H1 (cell line): ENCODE results near the gene CDH20. TPM values are rescaled to one million over a fixed set of nuclear protein-coding genes. Genes with fewer than 3 reads are reported as not detected.

ENCODE experiments used
- CTCF ChIA-PET: fragments of 300-600 bp; sonication (Branson Sonifier 250); formaldehyde crosslinking; loops from one replicate; lab custom pipeline; 2021; ENCODE audit not compliant: partially characterized antibody; lab: Charles Lee
- POLR2A ChIA-PET: fragments of 300-600 bp; sonication (Branson Sonifier 250); formaldehyde crosslinking; loops from one replicate; lab custom pipeline; 2021; ENCODE audit warnings: inconsistent platforms; ENCODE audit not compliant: partially characterized antibody; lab: Charles Lee
- DNase-seq, 2 experiments: peaks; one replicate each; pipeline versions ENCODE4 v3.0.0 to v3.0.0-alpha.2; 2010 to 2022; ENCODE audit warnings: low spot score in 2 of 2, low read depth in 1 of 2, mixed read lengths in 1 of 2
- FAIRE-seq: peaks from 2 replicates; lab custom pipeline; 2011; peaks lifted over from hg19 to GRCh38; lab: Jason Lieb, UNC
- H2AFZ ChIP-seq: 2 replicates; pipeline ENCODE4 v1.8.1; 2012; ENCODE audit warnings: low read length, inconsistent platforms
- H2AK5ac ChIP-seq: 2 replicates; pipeline ENCODE4 v1.6.1; 2013; ENCODE audit warnings: low read depth, low read length
- H2BK120ac ChIP-seq: replicated peaks from 2 replicates; pipeline ENCODE3; 2013; ENCODE audit warnings: low read depth, low read length, inconsistent platforms
- H2BK12ac ChIP-seq: 2 replicates; pipeline ENCODE4 v1.6.1; 2013; ENCODE audit warnings: low read depth, low read length
- H2BK15ac ChIP-seq: 2 replicates; pipeline ENCODE4 v1.6.1; 2013; ENCODE audit warnings: low read length
- H2BK20ac ChIP-seq: 2 replicates; pipeline ENCODE4 v1.6.1; 2013; ENCODE audit warnings: low read length
- H2BK5ac ChIP-seq: 2 replicates; pipeline ENCODE4 v1.6.1; 2013; ENCODE audit warnings: low read depth, low read length
- H3K14ac ChIP-seq: 2 replicates; pipeline ENCODE4 v1.6.1; 2013; ENCODE audit warnings: inconsistent platforms; ENCODE audit not compliant: insufficient read length
- H3K18ac ChIP-seq: 2 replicates; pipeline ENCODE4 v1.6.1; 2013; ENCODE audit warnings: low read length; ENCODE audit errors: extremely low read depth
- H3K23ac ChIP-seq: 2 replicates; pipeline ENCODE4 v1.6.1; 2013; ENCODE audit warnings: inconsistent platforms; ENCODE audit not compliant: insufficient read length
- H3K23me2 ChIP-seq: 2 replicates; pipeline ENCODE4 v1.6.1; 2013; ENCODE audit warnings: low read depth, low read length
- H3K27ac ChIP-seq: 2 replicates; pipeline ENCODE4 v1.6.1; 2011; ENCODE audit warnings: low read depth, low read length, inconsistent platforms
- H3K27me3 ChIP-seq, 4 experiments: replicated peaks in 1 of 4; 1 replicate in 1 of 4; 2 replicates in 3 of 4; pipeline versions ENCODE4 v1.6.1 to v1.8.1; 2011 to 2013; ENCODE audit warnings: low read length in 3 of 4, mild to moderate bottlenecking in 3 of 4, inconsistent platforms in 2 of 4, mixed read lengths in 2 of 4, moderate library complexity in 1 of 4; ENCODE audit not compliant: control insufficient read depth in 3 of 4, insufficient read depth in 3 of 4; ENCODE audit errors: extremely low read depth in 1 of 4
- H3K36me3 ChIP-seq, 4 experiments: 2 replicates each; pipeline versions ENCODE4 v1.6.1 to v1.8.1; 2011 to 2013; ENCODE audit warnings: mild to moderate bottlenecking in 4 of 4, low read length in 3 of 4, moderate library complexity in 2 of 4, control low read depth in 1 of 4, inconsistent platforms in 1 of 4; ENCODE audit not compliant: insufficient read depth in 4 of 4, control insufficient read depth in 2 of 4
- H3K4ac ChIP-seq: replicated peaks from 2 replicates; pipeline ENCODE3; 2013; ENCODE audit warnings: low read length, low read depth, mixed read lengths, inconsistent platforms; ENCODE audit not compliant: insufficient read length
- H3K4me1 ChIP-seq, 4 experiments: replicated peaks in 1 of 4; 1 replicate in 1 of 4; 2 replicates in 3 of 4; pipeline versions ENCODE4 v1.6.1 to v1.8.1; 2011 to 2013; ENCODE audit warnings: low read length in 3 of 4, inconsistent platforms in 2 of 4, mixed read lengths in 1 of 4; ENCODE audit not compliant: insufficient read depth in 4 of 4, control insufficient read depth in 3 of 4
- H3K4me2 ChIP-seq, 2 experiments: 2 replicates each; pipeline versions ENCODE4 v1.6.1 to v1.8.1; 2011 to 2013; ENCODE audit warnings: low read depth in 2 of 2, low read length in 2 of 2, control low read depth in 1 of 2, inconsistent platforms in 1 of 2, mild to moderate bottlenecking in 1 of 2; ENCODE audit not compliant: insufficient read depth in 1 of 2
- H3K4me3 ChIP-seq, 4 experiments: fragments of 200-600, 300-600 bp in 1 of 4; sonication (generic), shearing (Covaris generic), sonication (Bioruptor Twin) in 1 of 4; 2 replicates each; pipeline versions ENCODE4 v1.5.1 to v1.8.1; 2011 to 2016; ENCODE audit warnings: low read length in 4 of 4, low read depth in 3 of 4, control low read depth in 2 of 4, inconsistent platforms in 2 of 4, mild to moderate bottlenecking in 2 of 4, mixed read lengths in 1 of 4, moderate library complexity in 1 of 4; ENCODE audit not compliant: insufficient read depth in 2 of 4; ENCODE audit errors: extremely low read depth in 1 of 4
- H3K56ac ChIP-seq: replicated peaks from 2 replicates; pipeline ENCODE3; 2013; ENCODE audit warnings: low read depth, mild to moderate bottlenecking, mixed read lengths, low read length, inconsistent platforms; ENCODE audit not compliant: insufficient read length
- H3K79me1 ChIP-seq: 2 replicates; pipeline ENCODE4 v1.6.1; 2013; ENCODE audit warnings: low read depth, low read length, control low read depth
- H3K79me2 ChIP-seq, 2 experiments: 2 replicates each; pipeline versions ENCODE4 v1.6.1 to v1.8.1; 2012 to 2013; ENCODE audit warnings: low read length in 2 of 2, mild to moderate bottlenecking in 2 of 2, inconsistent platforms in 1 of 2; ENCODE audit not compliant: insufficient read depth in 2 of 2, control insufficient read depth in 1 of 2
- H3K9ac ChIP-seq, 4 experiments: replicated peaks in 1 of 4; 1 replicate in 1 of 4; 2 replicates in 3 of 4; pipeline versions ENCODE4 v1.6.1 to v1.8.1; 2011 to 2013; ENCODE audit warnings: low read depth in 3 of 4, low read length in 3 of 4, control low read depth in 2 of 4, mild to moderate bottlenecking in 2 of 4, moderate library complexity in 2 of 4, inconsistent platforms in 1 of 4; ENCODE audit errors: extremely low read depth in 1 of 4
- H3K9me3 ChIP-seq, 2 experiments: 2 replicates each; pipeline versions ENCODE4 v1.6.1 to v1.8.1; 2012 to 2013; ENCODE audit warnings: mild to moderate bottlenecking in 2 of 2, moderate library complexity in 2 of 2, control low read depth in 1 of 2, inconsistent platforms in 1 of 2, low read depth in 1 of 2, low read length in 1 of 2, mixed read lengths in 1 of 2; ENCODE audit not compliant: insufficient read depth in 2 of 2
- H4K20me1 ChIP-seq, 2 experiments: replicated peaks in 1 of 2; 2 replicates each; pipeline versions ENCODE3 to v1.8.1; 2011 to 2013; ENCODE audit warnings: inconsistent platforms in 2 of 2, low read length in 2 of 2, mild to moderate bottlenecking in 1 of 2; ENCODE audit not compliant: insufficient read depth in 2 of 2, control insufficient read depth in 1 of 2
- H4K5ac ChIP-seq: 2 replicates; pipeline ENCODE4 v1.6.1; 2013; ENCODE audit warnings: low read length, low read depth, mixed read lengths, inconsistent platforms; ENCODE audit not compliant: insufficient read length
- H4K8ac ChIP-seq: 2 replicates; pipeline ENCODE4 v1.8.0; 2013; ENCODE audit warnings: mild to moderate bottlenecking, moderate library complexity, low read length, inconsistent platforms; ENCODE audit not compliant: insufficient read depth; ENCODE audit errors: extremely low read depth
- H4K91ac ChIP-seq: replicated peaks from 2 replicates; pipeline ENCODE3; 2013; ENCODE audit warnings: low read length, mixed read lengths, inconsistent platforms; ENCODE audit not compliant: insufficient read length
- CREB1 ChIP-seq: IDR thresholded peaks from 2 replicates; pipeline ENCODE4 v1.6.1; 2012; ENCODE audit warnings: inconsistent platforms
- WGBS, 2 experiments: shearing (Covaris generic) in 1 of 2; methylation state at CpG; one replicate each; pipeline versions ENCODE4 v1.1.6 to v1.1.7; 2013 to 2015; ENCODE audit warnings: low lambda C conversion rate in 2 of 2, mixed read lengths in 2 of 2, inconsistent platforms in 1 of 2, low coverage in 1 of 2, missing lambda C conversion rate in 1 of 2; ENCODE audit not compliant: insufficient replicate concordance in 2 of 2, insufficient coverage in 1 of 2, insufficient read length in 1 of 2; ENCODE audit errors: extremely low coverage in 1 of 2, missing lambda C conversion rate in 1 of 2; 5-methylcytosine and 5-hydroxymethylcytosine counted together
- polyA plus RNA-seq, 7 experiments: library from polyadenylated mRNA; depleted of rRNA in 3 of 7; stranded (reverse) in 5 of 7; unstranded in 2 of 7; fragments of >200 nt in 5 of 7; fragments of 200-250 nt in 2 of 7; gene quantifications; 1 replicate in 5 of 7; 2 replicates in 1 of 7; 4 replicates in 1 of 7; pipeline versions ENCODE4 v1.2.1 to v1.2.3, GENCODE V29; 2011 to 2013; ENCODE audit warnings: missing spikeins in 2 of 7, mixed read lengths in 2 of 7
- total RNA-seq: library from RNA; stranded (reverse); fragmentation: NEBNext Ultra II Directional; extraction: Animal tissue kit (Norgen Biotek cat#: 25700); gene quantifications from 2 replicates; pipeline ENCODE4 v1.2.1, GENCODE V29; 2021

Gene CDH20
- total and polyA plus RNA-seq, 2 of the 8 experiments (the other 6 are each of a cell fraction or from before 2014, with no cell fraction given) = 0.07 to 0.12 TPM

- H2AK5ac ChIP-seq = no peak overlapping the region
- no peaks in the 10 kb centered on the region for H4K20me1 ChIP-seq
- no peak for DNase-seq
- H3K36me3 ChIP-seq = no peaks in the 10 kb centered on the region
- H3K56ac ChIP-seq = no peak overlapping the region
- H4K8ac ChIP-seq = no peak overlapping the region
- H3K4ac ChIP-seq = no peak overlapping the region
- H3K9ac ChIP-seq = no peak overlapping the region
- H2BK20ac ChIP-seq = no peak overlapping the region
- H3K79me1 ChIP-seq = no peaks in the 10 kb centered on the region
- H2BK120ac ChIP-seq = no peak overlapping the region
- no peak overlapping the region for H2BK12ac ChIP-seq
- no peak overlapping the region for H3K18ac ChIP-seq
- TF ChIP-seq CREB1 = no peak
- 90% methylated on average over 4 of the region's 4 CpGs; no CpG with 5 or more reads in 1 of the 2 experiments for WGBS, 2 experiments
- no peak overlapping the region for H3K4me3 ChIP-seq
- H3K27me3 ChIP-seq = no peaks in the 10 kb centered on the region
- no peak overlapping the region for H3K23ac ChIP-seq
- no peaks in the 10 kb centered on the region for H3K23me2 ChIP-seq
- H4K91ac ChIP-seq = no peak overlapping the region
- ChIA-PET POLR2A (no interaction called here), CTCF (interaction anchor here (1.4 kb wide), 2 partner anchors 9 to 32 kb away, joined by 3 read pairs; no protein-coding TSS in a partner anchor)
- H3K9me3 ChIP-seq = no peaks in the 10 kb centered on the region
- H2AFZ ChIP-seq = no peak overlapping the region
- H3K79me2 ChIP-seq = no peaks in the 10 kb centered on the region
- no peak for FAIRE-seq
- no peak overlapping the region for H3K4me2 ChIP-seq
- no peak overlapping the region for H4K5ac ChIP-seq
- no peak overlapping the region for H3K14ac ChIP-seq
- H3K27ac ChIP-seq = no peak overlapping the region
- no peak overlapping the region for H2BK15ac ChIP-seq
- no peak overlapping the region for H2BK5ac ChIP-seq
- no peaks in the 10 kb centered on the region for H3K4me1 ChIP-seq
Observed at GRCh38 chr18:61400716-61401115, 67.5 kb downstream of the CDH20 start.
